Naive thymus-derived CD8-positive, alpha-beta T cell (primary cell): ENCODE results near the gene GDAP2. TPM values are rescaled to one million over a fixed set of nuclear protein-coding genes. Genes with fewer than 3 reads are reported as not detected.

ENCODE experiments used
- ATAC-seq, 2 donors: fragments of 150-1000 bp; cut with Tn5 transposase in 1 of 2; sonication (Bioruptor Pico), chemical (Tn5 transposase) in 1 of 2; 1 replicate in 1 of 2; 2 replicates in 1 of 2; pipeline ENCODE4 v1.10.0; 2021; ENCODE audit warnings: mild to moderate bottlenecking in 2 of 2, moderate library complexity in 2 of 2
- POLR2A ChIA-PET: fragments of 350-600 bp; sonication (Branson Sonifier 250); formaldehyde crosslinking; loops from one replicate; lab custom pipeline; 2021; ENCODE audit warnings: antibody characterized with exemption; lab: Charles Lee
- DNase-seq, 10 donors: peaks; one replicate each; pipeline versions ENCODE4 v3.0.0 to v3.0.0-alpha.2; 2020 to 2022
- H3K27ac Mint-ChIP-seq, 10 donors: one replicate each; pipeline ENCODE4 v1.8.0; 2020 to 2022; ENCODE audit warnings: mild to moderate bottlenecking in 10 of 10, mixed read lengths in 10 of 10, moderate library complexity in 4 of 10, inconsistent platforms in 1 of 10
- H3K27me3 Mint-ChIP-seq, 5 donors: one replicate each; pipeline ENCODE4 v1.8.0; 2021 to 2022; ENCODE audit warnings: mixed read lengths in 5 of 5
- H3K36me3 Mint-ChIP-seq, 3 donors: one replicate each; pipeline ENCODE4 v1.8.0; 2020 to 2022; ENCODE audit warnings: mixed read lengths in 3 of 3, mild to moderate bottlenecking in 2 of 3, inconsistent platforms in 1 of 3
- H3K4me1 Mint-ChIP-seq, 4 donors: one replicate each; pipeline ENCODE4 v1.8.0; 2021 to 2022; ENCODE audit warnings: mixed read lengths in 4 of 4
- H3K4me3 Mint-ChIP-seq, 10 donors: one replicate each; pipeline ENCODE4 v1.8.0; 2020 to 2022; ENCODE audit warnings: mild to moderate bottlenecking in 10 of 10, mixed read lengths in 10 of 10, moderate library complexity in 6 of 10, inconsistent platforms in 1 of 10
- H3K9me3 Mint-ChIP-seq, 9 donors: one replicate each; pipeline ENCODE4 v1.8.0; 2020 to 2022; ENCODE audit warnings: mixed read lengths in 9 of 9, mild to moderate bottlenecking in 3 of 9, inconsistent platforms in 1 of 9, moderate library complexity in 1 of 9
- polyA plus RNA-seq, 3 donors: library from polyadenylated mRNA; unstranded; fragments of 300-500 nt; fragmentation: Illumina TruSeq; gene quantifications; one replicate each; pipeline ENCODE4 v1.2.3, GENCODE V29; 2021
- total RNA-seq, 8 experiments: library from RNA in 2 of 8; stranded (reverse) in 2 of 8; gene quantifications; one replicate each; pipeline ENCODE4 v1.2.3 and lab custom pipeline; 2021 to 2026

The GDAP2 gene
- total and polyA plus RNA-seq, 5 experiments from 2014 or later: 5.7 to 22.5 (median 9.4) TPM

GRCh38 chr1:117814856-117815797, 114.3 kb downstream of the GDAP2 start:
- Mint-ChIP-seq H3K4me3 (no peak overlapping the region), H3K4me1 (no peaks in the 10 kb centered on the region), H3K27ac (no peak overlapping the region), H3K9me3 (peaks cover 0 to 5% (median 0%) of the 10 kb centered on the region in 9 donors), H3K36me3 (no peaks in the 10 kb centered on the region), H3K27me3 (peaks cover 0 to 12% (median 0%) of the 10 kb centered on the region in 5 donors)
- ATAC-seq: no peak
- no peak for DNase-seq
- POLR2A ChIA-PET: no interaction called here

Other genes starting within 250 kb of the GDAP2 start
- gene WDR3, start 118 bp upstream of the GDAP2 start, total RNA-seq: 10 to 100 TPM; 29.3 to 30.5 TPM
- gene WDR3, start 118 bp upstream of the GDAP2 start, polyA plus RNA-seq: 10 to 100 TPM; 17.4 to 41.9 (median 27.7) TPM